Right lobe of liver (tissue), 6 donors: ENCODE data around the gene KANSL1. TPM values are rescaled to one million over a fixed set of nuclear protein-coding genes. Genes with fewer than 3 reads are reported as not detected.
A peak's percentile ranks its signal among the peaks of the same experiment; 100 is the strongest.

Experiments
- ATAC-seq, 4 donors: fragments of 200-7000 bp; cut with Tn5 transposase; one replicate each; pipeline ENCODE4 v1.9.1; 2020; ENCODE audit warnings: mild to moderate bottlenecking in 4 of 4, moderate library complexity in 4 of 4
- DNase-seq, 3 donors: peaks; one replicate each; pipeline ENCODE4 v3.0.0-alpha.2; 2020
- H3K27ac ChIP-seq, 3 donors: fragments of 200-600 bp; one replicate each; pipeline ENCODE4 v1.8.0; 2022
- H3K27me3 ChIP-seq, 2 donors: fragments of 200-600 bp; one replicate each; pipeline ENCODE4 v1.8.0; 2022
- H3K36me3 ChIP-seq, 4 donors: fragments of 200-600 bp; sonication (generic) in 1 of 4; one replicate each; pipeline versions ENCODE4 v1.5.1 to v1.8.0; 2017 to 2022; ENCODE audit warnings: control low read depth in 1 of 4
- H3K4me1 ChIP-seq, 4 donors: fragments of 200-600 bp; sonication (generic) in 1 of 4; one replicate each; pipeline versions ENCODE4 v1.5.1 to v1.8.0; 2017 to 2022; ENCODE audit warnings: control low read depth in 1 of 4
- H3K4me3 ChIP-seq, 3 donors: fragments of 200-600 bp; one replicate each; pipeline ENCODE4 v1.8.0; 2022
- H3K9me3 ChIP-seq, 4 donors: fragments of 200-600 bp; sonication (generic) in 1 of 4; one replicate each; pipeline versions ENCODE4 v1.5.1 to v1.8.0; 2017 to 2022; ENCODE audit warnings: control low read depth in 1 of 4
- POLR2A ChIP-seq: fragments of 450-650 bp; IDR thresholded peaks from one replicate; pipeline ENCODE4 v1.6.1; 2017; ENCODE audit warnings: antibody characterized with exemption, mild to moderate bottlenecking
- WGBS: methylation state at CpG from one replicate; pipeline ENCODE4 v1.1.6; 2018; ENCODE audit warnings: low coverage, low lambda C conversion rate; ENCODE audit not compliant: insufficient coverage; ENCODE audit errors: missing lambda C conversion rate; 5-methylcytosine and 5-hydroxymethylcytosine counted together
- intact Hi-C, 2 donors: fragments of 100-400 bp; cut with DNase I; formaldehyde crosslinking; loops; one replicate each; pipeline versions ENCODE4 v1.11.2 to v1.14.1; 2022
- total RNA-seq, 6 experiments: library from RNA; depleted of rRNA in 2 of 6; stranded (reverse); fragments of >200 nt in 2 of 6; fragmentation: NEBNext Ultra II Directional in 3 of 6; extraction: Animal tissue kit (Norgen Biotek cat#: 25700) in 3 of 6; gene quantifications; one replicate each; pipeline versions ENCODE4 v1.1.0 to v1.2.4, GENCODE V29; 2016 to 2023
- TF ChIP-seq, protein P1 (sequence below), 4 donors: fragments of 200-600 bp in 3 of 4; fragments of 450-650 bp in 1 of 4; IDR thresholded peaks; one replicate each; pipeline versions ENCODE4 v1.5.1 to v1.8.0; 2016 to 2022; ENCODE audit warnings: antibody characterized with exemption in 4 of 4, mild to moderate bottlenecking in 2 of 4
- donor health status: DM: no; HTN: yes; CAD: no.
- donor health status: DM: no; HTN: no; CAD: no.
- donor health status: DM: no; HTN: no; CAD: no.
- donor health status: DM: no; HTN: yes; CAD: no.
- donor health status: DM: no; HTN: yes; CAD: no.

The KANSL1 gene
- total RNA-seq, 6 experiments from 2014 or later: 23.1 to 29.5 (median 25.9) TPM

DNA sequence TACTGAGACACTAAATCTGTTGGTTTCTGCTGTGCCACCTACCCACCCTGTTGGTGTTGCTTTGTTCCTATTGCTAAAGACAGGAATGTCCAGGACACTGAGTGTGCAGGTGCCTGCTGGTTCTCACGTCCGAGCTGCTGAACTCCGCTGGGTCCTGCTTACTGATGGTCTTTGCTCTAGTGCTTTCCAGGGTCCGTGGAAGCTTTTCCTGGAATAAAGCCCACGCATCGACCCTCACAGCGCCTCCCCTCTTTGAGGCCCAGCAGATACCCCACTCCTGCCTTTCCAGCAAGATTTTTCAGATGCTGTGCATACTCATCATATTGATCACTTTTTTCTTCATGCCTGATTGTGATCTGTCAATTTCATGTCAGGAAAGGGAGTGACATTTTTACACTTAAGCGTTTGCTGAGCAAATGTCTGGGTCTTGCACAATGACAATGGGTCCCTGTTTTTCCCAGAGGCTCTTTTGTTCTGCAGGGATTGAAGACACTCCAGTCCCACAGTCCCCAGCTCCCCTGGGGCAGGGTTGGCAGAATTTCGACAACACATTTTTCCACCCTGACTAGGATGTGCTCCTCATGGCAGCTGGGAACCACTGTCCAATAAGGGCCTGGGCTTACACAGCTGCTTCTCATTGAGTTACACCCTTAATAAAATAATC lies 179.6 kb downstream of the KANSL1 start:
- H3K27ac ChIP-seq: no peak overlapping the region
- 85% methylated on average over 9 of the region's 9 CpGs for WGBS
- no peaks in the 10 kb centered on the region for H3K9me3 ChIP-seq
- H3K36me3 ChIP-seq: no peaks in the 10 kb centered on the region
- H3K4me1 ChIP-seq: no peaks in the 10 kb centered on the region
- no peak overlapping the region for H3K4me3 ChIP-seq
- no peak for TF ChIP-seq POLR2A
- TF ChIP-seq, protein P1, sequence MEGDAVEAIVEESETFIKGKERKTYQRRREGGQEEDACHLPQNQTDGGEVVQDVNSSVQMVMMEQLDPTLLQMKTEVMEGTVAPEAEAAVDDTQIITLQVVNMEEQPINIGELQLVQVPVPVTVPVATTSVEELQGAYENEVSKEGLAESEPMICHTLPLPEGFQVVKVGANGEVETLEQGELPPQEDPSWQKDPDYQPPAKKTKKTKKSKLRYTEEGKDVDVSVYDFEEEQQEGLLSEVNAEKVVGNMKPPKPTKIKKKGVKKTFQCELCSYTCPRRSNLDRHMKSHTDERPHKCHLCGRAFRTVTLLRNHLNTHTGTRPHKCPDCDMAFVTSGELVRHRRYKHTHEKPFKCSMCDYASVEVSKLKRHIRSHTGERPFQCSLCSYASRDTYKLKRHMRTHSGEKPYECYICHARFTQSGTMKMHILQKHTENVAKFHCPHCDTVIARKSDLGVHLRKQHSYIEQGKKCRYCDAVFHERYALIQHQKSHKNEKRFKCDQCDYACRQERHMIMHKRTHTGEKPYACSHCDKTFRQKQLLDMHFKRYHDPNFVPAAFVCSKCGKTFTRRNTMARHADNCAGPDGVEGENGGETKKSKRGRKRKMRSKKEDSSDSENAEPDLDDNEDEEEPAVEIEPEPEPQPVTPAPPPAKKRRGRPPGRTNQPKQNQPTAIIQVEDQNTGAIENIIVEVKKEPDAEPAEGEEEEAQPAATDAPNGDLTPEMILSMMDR (IDR thresholded peaks at IDR 0.05): no peak
- no peaks in the 10 kb centered on the region for H3K27me3 ChIP-seq
- ATAC-seq: no peak
- intact Hi-C loops: no loop called here
- DNase-seq: peak in 1 of 3 donors; percentile 21

DNA sequence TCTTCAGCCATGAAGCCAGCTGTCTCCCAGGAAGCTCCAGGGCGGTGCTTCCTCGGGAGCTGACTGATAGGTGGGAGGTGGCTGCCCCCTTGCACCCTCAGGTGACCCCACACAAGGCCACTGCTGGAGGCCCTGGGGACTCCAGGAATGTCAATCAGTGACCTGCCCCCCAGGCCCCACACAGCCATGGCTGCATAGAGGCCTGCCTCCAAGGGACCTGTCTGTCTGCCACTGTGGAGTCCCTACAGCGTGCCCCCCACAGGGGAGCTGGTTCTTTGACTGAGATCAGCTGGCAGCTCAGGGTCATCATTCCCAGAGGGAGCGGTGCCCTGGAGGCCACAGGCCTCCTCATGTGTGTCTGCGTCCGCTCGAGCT lies 180.1 kb downstream of the KANSL1 start:
- H3K36me3 ChIP-seq: no peaks in the 10 kb centered on the region
- H3K4me3 ChIP-seq: no peak overlapping the region
- WGBS: no CpG with 5 or more reads among the region's 7 CpGs
- no peaks in the 10 kb centered on the region for H3K4me1 ChIP-seq
- no peak for ATAC-seq
- no peak overlapping the region for H3K27ac ChIP-seq
- no peaks in the 10 kb centered on the region for H3K27me3 ChIP-seq
- DNase-seq: peak in 1 of 3 donors; percentile 45
- no peak for TF ChIP-seq POLR2A
- TF ChIP-seq, protein P1 (IDR thresholded peaks at IDR 0.05): no peak
- intact Hi-C loops: no loop called here
- no peaks in the 10 kb centered on the region for H3K9me3 ChIP-seq

DNA sequence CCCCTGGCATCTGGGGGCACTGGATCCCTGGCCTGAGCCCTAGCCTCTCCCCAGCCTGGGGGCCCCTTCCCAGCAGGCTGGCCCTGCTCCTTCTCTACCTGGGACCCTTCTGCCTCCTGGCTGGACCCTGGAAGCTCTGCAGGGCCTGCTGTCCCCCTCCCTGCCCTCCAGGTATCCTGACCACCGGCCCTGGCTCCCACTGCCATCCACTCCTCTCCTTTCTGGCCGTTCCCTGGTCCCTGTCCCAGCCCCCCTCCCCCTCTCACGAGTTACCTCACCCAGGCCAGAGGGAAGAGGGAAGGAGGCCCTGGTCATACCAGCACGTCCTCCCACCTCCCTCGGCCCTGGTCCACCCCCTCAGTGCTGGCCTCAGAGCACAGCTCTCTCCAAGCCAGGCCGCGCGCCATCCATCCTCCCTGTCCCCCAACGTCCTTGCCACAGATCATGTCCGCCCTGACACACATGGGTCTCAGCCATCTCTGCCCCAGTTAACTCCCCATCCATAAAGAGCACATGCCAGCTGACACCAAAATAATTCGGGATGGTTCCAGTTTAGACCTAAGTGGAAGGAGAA lies 180.6 kb downstream of the KANSL1 start:
- DNase-seq (peak in 1 of 3 donors; percentile 35), ATAC-seq (peak in 1 of 4 donors; percentile 12)
- no peaks in the 10 kb centered on the region for H3K36me3 ChIP-seq
- no peak overlapping the region for H3K27ac ChIP-seq
- WGBS: 73% methylated on average over 8 of the region's 11 CpGs
- no peaks in the 10 kb centered on the region for H3K27me3 ChIP-seq
- intact Hi-C loops: no loop called here
- H3K4me1 ChIP-seq: no peaks in the 10 kb centered on the region
- TF ChIP-seq, protein P1 (IDR thresholded peaks at IDR 0.05): no peak
- no peak for TF ChIP-seq POLR2A
- H3K4me3 ChIP-seq: no peak overlapping the region
- no peaks in the 10 kb centered on the region for H3K9me3 ChIP-seq

DNA sequence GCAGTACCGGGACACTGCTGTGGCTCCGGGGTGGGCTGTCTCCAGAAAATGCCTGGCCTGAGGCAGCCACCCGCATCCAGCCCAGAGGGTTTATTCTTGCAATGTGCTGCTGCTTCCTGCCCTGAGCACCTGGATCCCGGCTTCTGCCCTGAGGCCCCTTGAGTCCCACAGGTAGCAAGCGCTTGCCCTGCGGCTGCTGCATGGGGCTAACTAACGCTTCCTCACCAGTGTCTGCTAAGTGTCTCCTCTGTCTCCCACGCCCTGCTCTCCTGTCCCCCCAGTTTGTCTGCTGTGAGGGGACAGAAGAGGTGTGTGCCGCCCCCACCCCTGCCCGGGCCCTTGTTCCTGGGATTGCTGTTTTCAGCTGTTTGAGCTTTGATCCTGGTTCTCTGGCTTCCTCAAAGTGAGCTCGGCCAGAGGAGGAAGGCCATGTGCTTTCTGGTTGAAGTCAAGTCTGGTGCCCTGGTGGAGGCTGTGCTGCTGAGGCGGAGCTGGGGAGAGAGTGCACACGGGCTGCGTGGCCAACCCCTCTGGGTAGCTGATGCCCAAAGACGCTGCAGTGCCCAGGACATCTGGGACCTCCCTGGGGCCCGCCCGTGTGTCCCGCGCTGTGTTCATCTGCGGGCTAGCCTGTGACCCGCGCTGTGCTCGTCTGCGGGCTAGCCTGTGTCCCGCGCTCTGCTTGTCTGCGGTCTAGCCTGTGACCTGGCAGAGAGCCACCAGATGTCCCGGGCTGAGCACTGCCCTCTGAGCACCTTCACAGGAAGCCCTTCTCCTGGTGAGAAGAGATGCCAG lies 181.3 kb downstream of the KANSL1 start:
- no peaks in the 10 kb centered on the region for H3K27me3 ChIP-seq
- no peaks in the 10 kb centered on the region for H3K4me1 ChIP-seq
- WGBS: 68% methylated on average over 5 of the region's 28 CpGs
- intact Hi-C loops: no loop called here
- TF ChIP-seq, protein P1 (IDR thresholded peaks at IDR 0.05): no peak
- no peak for TF ChIP-seq POLR2A
- peak in 1 of 3 donors; percentile 33 for DNase-seq
- peak in 1 of 4 donors; percentile 30 for ATAC-seq
- no peaks in the 10 kb centered on the region for H3K9me3 ChIP-seq
- H3K27ac ChIP-seq: no peak overlapping the region
- H3K36me3 ChIP-seq: no peaks in the 10 kb centered on the region
- H3K4me3 ChIP-seq: no peak overlapping the region
